Hepatocyte (in vitro differentiated cells): Measurements from ENCODE around the gene ARID2. TPM values are rescaled to one million over a fixed set of nuclear protein-coding genes. Genes with fewer than 3 reads are reported as not detected.

Source experiments
- DNase-seq: peaks from one replicate; pipeline ENCODE4 v3.0.0-alpha.2; 2016; ENCODE audit warnings: low spot score
- H2AFZ ChIP-seq: fragments of 200-600 bp; sonication (generic); 2 replicates; pipeline ENCODE4 v1.6.0; 2016; ENCODE audit warnings: antibody characterized with exemption, mild to moderate bottlenecking
- H3K27ac ChIP-seq: fragments of 200-600 bp; sonication (generic); 2 replicates; pipeline ENCODE4 v1.5.1; 2016; ENCODE audit warnings: mild to moderate bottlenecking
- H3K27me3 ChIP-seq: fragments of 200-600 bp; sonication (generic); 2 replicates; pipeline ENCODE4 v1.6.1; 2016
- H3K36me3 ChIP-seq: fragments of 200-600 bp; sonication (generic); replicated peaks from 2 replicates; pipeline ENCODE4 v1.5.1; 2016; ENCODE audit warnings: low read depth; ENCODE audit not compliant: insufficient read depth
- H3K4me1 ChIP-seq: fragments of 200-600 bp; sonication (generic); 2 replicates; pipeline ENCODE4 v1.5.1; 2016; ENCODE audit warnings: mild to moderate bottlenecking, moderate library complexity; ENCODE audit not compliant: insufficient read depth
- H3K4me2 ChIP-seq: fragments of 200-600 bp; sonication (generic); 2 replicates; pipeline ENCODE4 v1.6.0; 2016
- H3K4me3 ChIP-seq: fragments of 200-600 bp; sonication (generic); 2 replicates; pipeline ENCODE4 v1.5.1; 2016; ENCODE audit warnings: mild to moderate bottlenecking
- H3K79me2 ChIP-seq: fragments of 200-600 bp; sonication (generic); 2 replicates; pipeline ENCODE4 v1.6.0; 2017; ENCODE audit warnings: mild to moderate bottlenecking
- H3K9me2 ChIP-seq: fragments of 200-600 bp; sonication (generic); replicated peaks from 2 replicates; pipeline ENCODE4 v1.6.0; 2017; ENCODE audit warnings: mild to moderate bottlenecking; ENCODE audit not compliant: insufficient read depth
- H3K9me3 ChIP-seq: fragments of 200-600 bp; sonication (generic); 2 replicates; pipeline ENCODE4 v1.5.1; 2016; ENCODE audit warnings: low read depth, mild to moderate bottlenecking
- H4K20me1 ChIP-seq: fragments of 200-600 bp; sonication (generic); 2 replicates; pipeline ENCODE4 v1.6.0; 2016; ENCODE audit warnings: mild to moderate bottlenecking; ENCODE audit not compliant: insufficient read depth, poor library complexity, severe bottlenecking
- CTCF ChIP-seq: fragments of 200-600 bp; sonication (generic); IDR thresholded peaks from 2 replicates; pipeline ENCODE4 v1.5.1; 2016; ENCODE audit warnings: antibody characterized with exemption, mild to moderate bottlenecking; ENCODE audit not compliant: poor library complexity
- EZH2 ChIP-seq: fragments of 200-600 bp; sonication (generic); IDR thresholded peaks from 2 replicates; pipeline ENCODE4 v1.6.1; 2016; ENCODE audit warnings: antibody characterized with exemption, mild to moderate bottlenecking, borderline replicate concordance
- EZH2phosphoT487 ChIP-seq: fragments of 200-600 bp; sonication (generic); IDR thresholded peaks from one replicate; pipeline ENCODE4 v1.6.1; 2018; ENCODE audit warnings: antibody characterized with exemption, mild to moderate bottlenecking, low read depth, moderate library complexity; ENCODE audit not compliant: unreplicated experiment, severe bottlenecking
- WGBS: methylation state at CpG from one replicate; pipeline ENCODE4 v1.1.6; 2016; ENCODE audit warnings: low lambda C conversion rate; ENCODE audit errors: missing lambda C conversion rate; 5-methylcytosine and 5-hydroxymethylcytosine counted together
- polyA plus RNA-seq: library from polyadenylated mRNA; unstranded; fragments of >200 nt; fragmentation: Nextera tagmentation; extraction: Ambion mirVana; gene quantifications from 2 replicates; pipeline ENCODE4 v1.2.1, GENCODE V29; 2016
- total RNA-seq: library from RNA; depleted of rRNA; stranded (reverse); fragments of >200 nt; gene quantifications from 2 replicates; pipeline ENCODE4 v1.2.3, GENCODE V29; 2014

The ARID2 gene
- total and polyA plus RNA-seq, 2 experiments from 2014 or later: 11.9 to 29.7 TPM

GRCh38 chr12:45768194-45768593 is 38.7 kb downstream of the ARID2 start:
- no peak overlapping the region for H2AFZ ChIP-seq
- no peaks in the 10 kb centered on the region for H3K9me2 ChIP-seq
- H3K4me3 ChIP-seq: no peak overlapping the region
- H4K20me1 ChIP-seq: peaks cover 19% of the 10 kb centered on the region
- H3K9me3 ChIP-seq: no peaks in the 10 kb centered on the region
- peaks cover 87% of the 10 kb centered on the region for H3K79me2 ChIP-seq
- no peaks in the 10 kb centered on the region for H3K36me3 ChIP-seq
- TF ChIP-seq CTCF (no peak), EZH2 (no peak), EZH2phosphoT487 (no peak)
- no peak overlapping the region for H3K27ac ChIP-seq
- no peak overlapping the region for H3K4me2 ChIP-seq
- H3K4me1 ChIP-seq: no peaks in the 10 kb centered on the region
- no peak for DNase-seq
- WGBS: 100% methylated on average over 1 of the region's 1 CpG
- no peaks in the 10 kb centered on the region for H3K27me3 ChIP-seq

GRCh38 chr12:45773747-45774146 is 44.2 kb downstream of the ARID2 start:
- Histone ChIP-seq H2AFZ (no peak overlapping the region), H3K4me3 (no peak overlapping the region), H3K4me2 (no peak overlapping the region), H4K20me1 (peaks cover 11% of the 10 kb centered on the region), H3K27me3 (no peaks in the 10 kb centered on the region), H3K36me3 (no peaks in the 10 kb centered on the region), H3K79me2 (peaks cover 67% of the 10 kb centered on the region), H3K4me1 (no peaks in the 10 kb centered on the region), H3K27ac (no peak overlapping the region), H3K9me2 (no peaks in the 10 kb centered on the region), H3K9me3 (no peaks in the 10 kb centered on the region)
- no peak for DNase-seq
- TF ChIP-seq EZH2phosphoT487 (no peak), EZH2 (no peak), CTCF (no peak)
- 95% methylated on average over 1 of the region's 1 CpG for WGBS

GRCh38 chr12:45774508-45775162 is 45.1 kb downstream of the ARID2 start:
- 64% methylated on average over 5 of the region's 5 CpGs for WGBS

More at GRCh38 chr12:45774508-45775162, 45.1 kb downstream of the ARID2 start:
- H4K20me1 ChIP-seq: peaks cover 13% of the 10 kb centered on the region
- H3K79me2 ChIP-seq: peaks cover 67% of the 10 kb centered on the region
- H3K4me2 ChIP-seq: no peak overlapping the region
- H3K4me3 ChIP-seq: no peak overlapping the region
- DNase-seq: no peak
- TF ChIP-seq EZH2 (no peak), CTCF (no peak), EZH2phosphoT487 (no peak)
- no peaks in the 10 kb centered on the region for H3K36me3 ChIP-seq
- H3K27ac ChIP-seq: no peak overlapping the region
- H3K4me1 ChIP-seq: no peaks in the 10 kb centered on the region
- H3K27me3 ChIP-seq: no peaks in the 10 kb centered on the region
- no peaks in the 10 kb centered on the region for H3K9me3 ChIP-seq
- H3K9me2 ChIP-seq: no peaks in the 10 kb centered on the region
- H2AFZ ChIP-seq: no peak overlapping the region
